Measurements from ENCODE around the gene GRM8.

GRM8 gene

DNA sequence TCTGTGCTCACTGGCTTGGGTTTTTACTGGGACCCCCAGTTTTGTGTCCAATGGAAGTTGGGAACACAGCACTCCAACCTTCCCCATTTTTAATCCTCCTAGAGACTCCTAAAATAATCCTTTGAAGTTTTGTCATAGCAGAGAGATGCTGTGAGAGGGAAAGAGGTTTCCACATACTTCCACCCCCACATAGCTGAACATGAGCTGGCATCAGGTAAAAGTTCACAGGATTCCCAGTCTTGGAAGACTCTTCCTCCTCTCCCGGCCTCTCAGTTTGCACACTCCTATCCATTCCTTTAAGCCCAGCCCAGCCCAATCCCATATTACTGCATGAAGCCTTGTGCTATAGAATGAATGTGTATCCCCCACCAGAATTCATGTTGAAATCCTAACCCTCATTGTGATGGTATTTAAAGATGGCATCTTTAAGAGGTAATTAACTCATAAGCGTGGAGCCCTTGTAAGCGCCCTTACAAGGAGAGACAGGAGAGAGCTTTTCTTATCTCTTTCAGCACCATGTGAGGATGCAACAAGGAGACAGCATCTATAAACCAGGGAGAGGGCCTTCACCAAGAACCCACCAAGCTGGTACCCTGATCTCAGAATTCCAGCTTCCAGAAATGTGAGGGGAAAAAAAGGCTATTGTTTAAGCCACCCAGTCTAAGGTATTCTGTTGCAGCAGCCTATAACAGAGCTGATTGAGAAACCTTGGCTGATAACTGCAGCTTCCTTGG, 22.4 kb downstream of the GRM8 start:
- DNase-seq = no peak

GRCh38 chr7:127226685-127227374, 25.9 kb downstream of the GRM8 start:
- no peak for DNase-seq

- no peak for DNase-seq
Observed at GRCh38 chr7:127221731-127222130, 31.0 kb downstream of the GRM8 start.

DNA sequence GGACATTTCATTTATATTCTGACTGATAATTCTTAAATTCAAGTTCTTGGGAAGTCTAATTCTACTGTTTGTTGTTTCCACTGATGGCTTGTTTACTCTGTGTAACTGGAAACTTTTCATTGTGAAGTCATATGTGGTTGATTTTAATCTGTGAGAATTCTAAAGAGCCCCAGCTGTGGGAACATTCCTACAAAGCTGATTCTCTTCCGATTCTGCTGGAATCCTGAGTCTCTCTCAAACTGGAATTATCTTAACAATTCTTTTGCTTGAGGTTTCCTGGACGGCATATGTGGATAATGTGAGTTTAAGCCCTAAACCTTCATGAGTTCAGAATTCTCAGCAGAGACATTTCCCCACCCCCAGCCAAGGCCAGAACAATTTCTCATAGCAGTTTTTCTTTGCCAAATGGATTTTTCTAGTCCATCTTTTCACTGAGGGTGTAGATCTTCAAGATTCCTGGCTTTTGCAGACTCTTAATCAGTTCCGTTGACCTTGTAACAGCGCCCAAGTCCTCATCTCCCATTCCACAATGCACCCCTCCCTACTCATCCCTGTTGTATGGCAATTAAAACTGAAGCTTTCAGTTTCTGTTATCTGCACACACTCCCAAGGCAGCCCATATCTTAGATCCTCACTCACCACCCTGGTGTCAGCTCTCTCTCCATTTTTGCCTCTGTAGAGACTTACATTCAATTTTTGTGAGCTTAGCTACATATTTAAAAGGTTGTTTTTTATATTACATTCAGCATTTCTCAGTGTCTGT, 37.6 kb downstream of the GRM8 start:
- DNase-seq = no peak

GRCh38 chr7:127209886-127210285, 42.9 kb downstream of the GRM8 start:
- DNase-seq = no peak

DNA sequence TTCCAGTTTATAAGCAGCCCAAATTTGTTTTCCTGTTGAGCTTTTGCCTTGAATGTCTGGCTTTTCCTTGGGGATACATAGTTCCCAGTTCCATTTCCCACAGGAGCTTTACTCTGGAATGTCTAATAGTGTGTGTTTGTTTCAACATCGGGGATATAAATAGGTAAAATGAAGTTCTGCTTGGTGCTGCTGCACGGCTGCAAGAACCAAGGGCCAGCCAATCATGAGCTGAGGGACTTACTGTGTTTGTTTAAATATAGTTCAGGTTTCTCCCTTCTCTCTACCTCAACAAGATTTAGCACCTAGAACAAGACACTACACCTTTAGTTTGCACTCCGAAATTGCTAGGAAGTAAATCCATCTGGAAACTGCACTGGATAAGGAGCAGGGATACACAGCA, 43.9 kb downstream of the GRM8 start:
- no peak for DNase-seq

DNA sequence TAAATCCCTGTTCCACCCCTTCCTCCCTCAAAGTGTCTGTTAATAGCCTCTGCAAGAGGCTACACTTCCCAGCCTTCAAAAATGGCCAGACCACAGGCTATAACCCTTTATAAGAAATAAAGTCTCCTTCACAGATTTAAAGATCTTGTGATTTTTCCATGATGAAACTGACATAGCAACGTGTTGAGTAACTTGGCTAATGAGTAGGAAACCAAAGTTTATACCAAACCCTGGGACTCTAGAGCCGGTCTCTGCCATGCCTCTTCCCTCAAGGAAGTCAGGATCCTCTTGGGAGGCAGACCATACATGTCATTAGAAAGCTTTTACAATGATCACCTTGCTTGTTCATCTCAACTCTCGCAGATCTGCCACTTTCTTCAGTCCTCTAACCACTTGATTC, 44.4 kb downstream of the GRM8 start:
- no peak for DNase-seq

DNA sequence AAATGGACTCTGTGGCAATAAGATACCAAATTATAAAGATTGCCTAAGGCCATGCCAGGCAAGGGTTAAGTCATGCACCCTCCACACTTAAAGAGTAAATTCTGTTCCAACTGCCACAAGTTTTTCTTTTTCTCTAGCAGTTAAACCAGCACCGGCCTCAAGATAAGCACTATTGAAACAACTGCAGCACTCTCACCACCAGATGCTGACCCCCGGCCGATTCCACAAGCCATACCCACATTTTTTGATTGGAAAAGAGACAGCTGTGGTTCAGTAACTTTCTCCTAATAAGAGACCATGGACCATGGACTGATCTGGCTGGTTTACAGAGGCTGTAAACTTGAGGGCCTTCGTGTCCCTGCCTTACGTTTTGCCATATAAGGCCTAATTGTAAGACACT, 44.9 kb downstream of the GRM8 start:
- DNase-seq = no peak

DNA sequence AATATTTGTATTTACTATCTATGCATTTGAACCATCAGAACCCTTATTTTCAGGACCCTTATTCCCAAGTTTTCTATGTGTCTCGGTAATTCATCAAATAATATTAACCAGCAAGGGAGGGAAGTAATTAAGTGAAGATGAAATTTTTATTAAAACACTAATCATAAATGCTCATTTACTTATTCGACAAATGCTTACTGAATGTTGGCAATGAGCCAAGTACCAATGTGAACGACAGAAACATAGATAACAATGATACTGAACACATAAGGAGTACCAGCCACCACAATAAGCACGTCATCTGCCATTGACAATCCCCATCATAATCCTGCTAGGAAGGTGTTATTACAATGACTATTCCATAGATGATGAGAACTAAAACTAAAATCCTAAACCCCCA, 45.5 kb downstream of the GRM8 start:
- DNase-seq = no peak

DNA sequence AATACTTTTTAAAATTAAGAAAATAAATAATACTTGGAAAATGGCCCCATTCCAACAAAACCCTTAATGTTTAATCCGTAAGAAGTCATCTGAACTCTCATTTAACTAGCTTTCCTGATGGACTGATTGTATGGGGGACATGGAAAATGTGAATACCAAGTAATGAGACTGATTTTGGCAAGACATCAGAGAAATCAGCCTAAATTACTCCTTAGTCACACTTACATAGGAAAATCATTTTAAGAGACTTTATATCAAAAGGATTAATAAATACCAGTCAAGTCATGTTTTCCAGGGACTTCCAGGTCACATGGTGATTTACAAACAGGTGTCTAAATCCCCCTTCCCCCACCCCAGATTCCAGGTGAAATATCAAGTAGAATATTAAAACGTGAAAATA, 58.2 kb downstream of the GRM8 start:
- DNase-seq = no peak

DNA sequence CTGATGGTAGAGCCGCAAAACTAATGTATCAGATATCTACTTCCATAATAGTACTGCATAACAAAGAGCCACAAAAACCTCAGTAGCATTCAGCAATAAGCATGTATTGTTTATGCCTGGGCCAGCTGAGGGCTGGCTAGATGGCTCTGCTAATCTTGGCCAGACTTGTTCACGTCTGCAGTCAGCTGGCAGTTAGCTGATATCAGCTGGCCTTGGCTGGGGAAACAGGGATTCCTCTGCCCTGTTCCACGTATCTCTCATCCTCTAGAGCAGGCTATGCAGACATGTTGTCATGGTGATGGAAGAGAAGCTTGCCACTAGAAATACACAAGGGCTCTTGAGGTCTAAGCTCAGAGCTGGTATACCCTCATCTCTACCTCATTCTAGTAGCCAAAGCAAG, 62.9 kb downstream of the GRM8 start:
- no peak for DNase-seq

DNA sequence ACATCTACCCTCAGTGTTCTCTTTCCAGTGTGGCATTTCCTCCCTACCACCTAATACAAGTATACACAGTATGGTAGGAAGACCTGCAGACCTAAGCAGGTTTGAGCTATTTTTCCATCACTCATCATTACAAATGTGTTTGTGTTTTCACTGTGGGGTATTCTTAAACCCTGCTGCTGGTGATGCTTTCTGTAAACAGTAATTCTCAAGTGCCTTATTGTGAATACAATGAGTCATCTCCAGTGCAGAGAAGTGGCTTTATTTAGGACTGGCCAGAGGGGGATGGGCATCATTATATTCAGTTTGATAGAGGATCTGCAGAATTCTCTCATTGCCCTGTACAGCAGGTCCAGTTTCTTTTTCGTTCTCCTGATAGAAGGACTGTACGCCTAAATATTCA, 63.7 kb downstream of the GRM8 start:
- no peak for DNase-seq

- DNase-seq = no peak
Observed at GRCh38 chr7:127187740-127188139, 65.0 kb downstream of the GRM8 start.

GRCh38 chr7:127186686-127187085, 66.1 kb downstream of the GRM8 start:
- DNase-seq = no peak

- no peak for DNase-seq
Observed at GRCh38 chr7:127177156-127177555, 75.6 kb downstream of the GRM8 start.

GRCh38 chr7:127162366-127162765, 90.4 kb downstream of the GRM8 start:
- no peak for DNase-seq

DNA sequence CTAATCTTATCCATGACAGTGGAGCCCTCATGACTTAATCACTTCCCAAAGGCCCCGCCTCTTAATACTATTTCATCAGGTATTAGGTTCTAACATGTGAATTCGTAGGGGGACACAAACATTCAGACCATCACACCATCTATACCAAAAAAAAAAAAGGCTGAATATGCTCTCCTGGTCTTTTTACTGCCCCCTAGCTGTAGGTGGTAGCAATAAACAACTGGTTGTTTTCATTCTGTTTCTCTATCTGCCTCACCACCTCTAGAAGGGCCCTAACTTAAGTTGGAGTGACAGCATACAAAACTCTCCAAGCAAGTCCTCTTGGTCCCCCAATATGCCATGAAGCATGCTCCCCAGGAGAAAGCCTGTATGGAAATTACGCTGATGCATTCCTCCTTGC, 94.1 kb downstream of the GRM8 start:
- no peak for DNase-seq

- DNase-seq = no peak
Observed at GRCh38 chr7:127154958-127155357, 97.8 kb downstream of the GRM8 start.

- no peak for DNase-seq
Observed at GRCh38 chr7:127154101-127154500, 98.6 kb downstream of the GRM8 start.

- DNase-seq = no peak
Observed at GRCh38 chr7:127153315-127153714, 99.4 kb downstream of the GRM8 start.

DNA sequence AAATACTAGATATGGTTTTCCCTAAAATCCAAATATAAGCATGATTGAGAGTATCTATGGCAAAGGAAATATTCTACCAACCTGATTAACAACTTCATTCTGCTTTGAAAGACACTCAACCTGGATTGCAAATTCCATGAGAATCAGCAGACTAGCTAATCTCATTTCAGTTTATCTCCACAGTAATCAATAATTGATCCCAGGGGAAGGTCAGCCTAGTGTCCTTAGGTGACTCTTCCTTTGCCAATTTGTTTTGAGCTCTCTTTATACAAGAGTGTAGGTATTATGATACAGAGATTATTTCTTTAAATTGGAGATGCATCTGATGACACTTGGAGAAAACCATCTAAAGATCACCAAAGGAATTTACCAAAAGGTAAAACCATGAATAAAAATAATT, 100.3 kb downstream of the GRM8 start:
- DNase-seq = no peak

DNA sequence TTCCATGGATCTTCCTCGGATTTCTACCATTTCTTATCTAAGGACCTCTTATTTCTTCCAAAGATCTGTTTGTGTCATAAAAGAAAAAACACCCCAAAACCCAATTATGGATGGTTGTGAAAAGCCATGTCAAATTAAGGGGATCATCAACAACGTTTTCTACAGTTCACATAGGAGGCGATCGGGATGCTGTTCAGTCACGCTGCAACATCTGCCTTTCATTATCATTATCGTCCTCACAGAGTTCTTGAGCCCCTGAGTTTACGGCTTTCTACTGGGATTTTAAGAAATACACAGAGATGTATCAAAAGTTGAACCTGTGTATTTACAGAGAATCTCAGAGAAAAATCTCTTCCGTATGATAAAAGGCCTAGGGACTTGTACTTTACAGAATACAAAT, 101.4 kb downstream of the GRM8 start:
- DNase-seq = no peak

DNA sequence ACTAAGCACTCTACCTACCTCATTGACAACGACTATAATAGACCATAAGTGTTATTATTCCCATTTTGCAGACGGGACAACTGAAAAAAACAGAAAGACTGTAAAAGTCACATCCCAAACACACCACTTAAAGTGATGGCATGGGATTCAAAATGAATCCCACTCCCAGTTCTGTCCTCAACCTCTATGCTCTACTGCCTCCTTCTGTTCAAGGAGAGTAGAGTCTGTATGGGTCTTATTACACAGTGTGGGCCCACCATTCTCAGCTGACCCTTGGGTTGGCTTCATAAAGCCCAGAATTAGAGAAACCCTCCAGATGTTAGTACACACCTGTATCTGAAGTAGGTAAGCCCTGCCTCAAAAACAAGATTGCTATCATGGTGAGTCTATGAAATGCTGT, 102.2 kb downstream of the GRM8 start:
- DNase-seq = no peak

All from GDM1 (cell line).